GM21723 (cell line): ENCODE measurements around the gene PCDHAC2.

ENCODE experiments used
- ATAC-seq: cut with Tn5 transposase; IDR thresholded peaks from one replicate; pipeline ENCODE4 v1.9.1; 2021; ENCODE audit warnings: mild to moderate bottlenecking, moderate library complexity; ENCODE audit not compliant: unreplicated experiment

The PCDHAC2 gene, protein sequence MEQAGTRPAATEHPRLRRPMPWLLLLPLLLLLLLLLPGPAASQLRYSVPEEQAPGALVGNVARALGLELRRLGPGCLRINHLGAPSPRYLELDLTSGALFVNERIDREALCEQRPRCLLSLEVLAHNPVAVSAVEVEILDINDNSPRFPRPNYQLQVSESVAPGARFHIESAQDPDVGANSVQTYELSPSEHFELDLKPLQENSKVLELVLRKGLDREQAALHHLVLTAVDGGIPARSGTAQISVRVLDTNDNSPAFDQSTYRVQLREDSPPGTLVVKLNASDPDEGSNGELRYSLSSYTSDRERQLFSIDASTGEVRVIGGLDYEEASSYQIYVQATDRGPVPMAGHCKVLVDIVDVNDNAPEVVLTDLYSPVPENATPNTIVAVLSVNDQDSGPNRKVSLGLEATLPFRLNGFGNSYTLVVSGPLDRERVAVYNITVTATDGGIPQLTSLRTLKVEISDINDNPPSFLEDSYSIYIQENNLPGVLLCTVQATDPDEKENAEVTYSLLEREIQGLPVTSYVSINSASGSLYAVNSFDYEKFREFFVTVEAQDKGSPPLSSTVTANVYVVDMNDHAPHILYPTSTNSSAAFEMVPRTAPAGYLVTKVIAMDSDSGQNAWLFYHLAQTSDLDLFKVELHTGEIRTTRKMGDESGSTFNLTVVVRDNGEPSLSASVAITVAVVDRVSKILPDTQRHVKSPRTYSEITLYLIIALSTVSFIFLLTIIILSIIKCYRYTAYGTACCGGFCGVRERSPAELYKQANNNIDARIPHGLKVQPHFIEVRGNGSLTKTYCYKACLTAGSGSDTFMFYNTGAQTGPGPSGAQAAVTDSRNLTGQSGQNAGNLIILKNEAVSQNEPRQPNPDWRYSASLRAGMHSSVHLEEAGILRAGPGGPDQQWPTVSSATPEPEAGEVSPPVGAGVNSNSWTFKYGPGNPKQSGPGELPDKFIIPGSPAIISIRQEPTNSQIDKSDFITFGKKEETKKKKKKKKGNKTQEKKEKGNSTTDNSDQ

DNA sequence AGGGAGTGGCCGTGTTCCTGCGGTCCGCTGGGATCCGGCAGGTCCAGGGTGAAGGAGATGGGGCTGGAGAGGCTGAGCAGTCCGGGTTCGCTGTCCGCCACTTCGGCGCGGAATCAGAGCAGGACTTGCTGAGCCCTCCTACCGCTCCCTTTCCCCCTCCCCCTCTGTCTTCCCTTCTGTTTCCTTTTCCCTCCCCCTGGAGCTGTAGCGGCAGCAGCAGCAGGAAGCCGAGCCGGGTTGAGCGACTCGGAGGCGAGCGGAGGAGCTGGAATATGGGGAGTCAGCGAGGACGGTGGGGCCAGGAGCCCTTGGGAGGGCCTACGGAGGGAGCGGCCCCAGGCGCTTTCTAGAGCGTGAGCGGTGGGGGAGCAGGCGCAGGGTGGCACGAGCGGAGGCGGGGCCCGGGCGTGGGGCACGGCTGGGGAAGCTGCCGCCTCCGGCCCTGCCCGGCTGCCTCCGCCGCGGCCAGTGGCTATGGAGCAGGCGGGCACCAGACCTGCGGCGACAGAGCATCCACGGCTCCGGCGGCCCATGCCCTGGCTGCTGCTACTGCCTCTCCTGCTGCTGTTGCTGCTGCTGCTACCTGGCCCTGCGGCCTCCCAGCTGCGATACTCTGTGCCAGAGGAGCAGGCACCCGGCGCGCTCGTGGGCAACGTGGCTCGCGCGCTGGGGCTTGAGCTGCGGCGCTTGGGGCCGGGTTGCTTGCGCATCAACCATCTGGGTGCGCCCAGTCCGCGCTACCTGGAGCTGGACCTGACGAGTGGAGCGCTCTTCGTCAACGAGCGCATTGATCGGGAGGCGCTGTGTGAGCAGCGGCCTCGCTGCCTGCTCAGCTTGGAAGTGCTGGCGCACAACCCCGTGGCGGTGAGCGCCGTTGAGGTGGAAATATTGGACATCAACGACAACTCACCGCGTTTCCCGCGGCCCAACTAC is at the start of gene PCDHAC2:
Gene PCDHAC2 (plus strand): TSS at position 184 of the 933 bp plus-strand sequence. CDS start 291 bp downstream, at position 475.
- ATAC-seq: no peak

GRCh38 chr5:140923601-140924000 is 42.7 kb upstream of the PCDHAC2 start:
- ATAC-seq: no peak

GRCh38 chr5:140925806-140926442 is 40.4 kb upstream of the PCDHAC2 start, which contains the start of gene PCDHAC1:
Gene PCDHAC1 (plus strand): TSS chr5:140926299. CDS start chr5:140926893, 594 bp downstream.
- ATAC-seq: no peak

- no peak for ATAC-seq
Measured at GRCh38 chr5:140926443-140927227, 39.6 kb upstream of the PCDHAC2 start.

GRCh38 chr5:140927228-140927573 is 39.1 kb upstream of the PCDHAC2 start:
- ATAC-seq: no peak

DNA sequence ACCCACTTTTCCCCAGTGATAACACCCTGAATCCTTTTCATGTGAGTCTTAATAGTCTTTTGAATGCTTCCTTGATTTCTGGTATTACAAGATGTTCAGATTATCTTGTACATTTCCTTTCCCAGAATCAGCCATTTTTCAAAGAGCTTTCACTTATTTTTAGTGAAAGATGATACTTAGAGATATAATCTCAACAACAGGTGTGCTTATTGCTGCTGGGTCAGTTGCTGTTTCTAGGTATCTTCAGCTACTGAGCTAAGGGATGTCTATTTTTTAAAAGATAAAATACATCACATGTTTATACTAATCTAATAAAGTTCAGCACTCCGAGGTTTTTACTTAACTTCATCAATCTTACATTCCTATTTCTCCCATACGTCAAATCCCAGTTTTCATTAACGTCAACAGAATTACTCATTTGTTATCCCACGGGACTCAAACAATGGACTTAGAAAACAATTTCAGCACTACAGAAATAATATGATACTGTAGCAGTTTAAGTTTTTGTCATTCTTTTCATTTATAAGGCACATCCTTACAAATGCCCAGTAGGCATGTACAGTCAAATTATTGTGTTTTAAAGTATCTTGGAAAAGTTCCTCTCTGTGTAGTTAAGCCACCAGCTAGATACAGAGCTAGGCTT is 31.2 kb upstream of the PCDHAC2 start:
- ATAC-seq: no peak

DNA sequence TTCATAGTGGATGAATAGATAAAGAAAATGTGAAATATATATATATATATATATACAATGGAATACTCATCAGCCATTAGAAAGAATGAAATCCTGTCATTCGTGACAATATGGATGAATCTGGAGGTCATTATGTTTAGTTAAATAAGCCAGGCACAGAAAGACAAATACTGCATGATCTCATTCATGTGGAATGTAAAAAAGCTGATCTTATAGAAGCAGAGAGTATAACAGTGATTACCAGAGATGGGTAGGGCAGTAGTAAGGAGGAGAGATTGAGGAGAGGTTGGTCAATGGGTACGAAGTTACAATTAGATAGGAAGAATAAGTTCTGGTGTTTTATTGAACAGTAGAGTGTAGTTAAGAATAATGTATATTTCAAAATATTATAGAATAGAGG is 19.7 kb upstream of the PCDHAC2 start:
- ATAC-seq: no peak

DNA sequence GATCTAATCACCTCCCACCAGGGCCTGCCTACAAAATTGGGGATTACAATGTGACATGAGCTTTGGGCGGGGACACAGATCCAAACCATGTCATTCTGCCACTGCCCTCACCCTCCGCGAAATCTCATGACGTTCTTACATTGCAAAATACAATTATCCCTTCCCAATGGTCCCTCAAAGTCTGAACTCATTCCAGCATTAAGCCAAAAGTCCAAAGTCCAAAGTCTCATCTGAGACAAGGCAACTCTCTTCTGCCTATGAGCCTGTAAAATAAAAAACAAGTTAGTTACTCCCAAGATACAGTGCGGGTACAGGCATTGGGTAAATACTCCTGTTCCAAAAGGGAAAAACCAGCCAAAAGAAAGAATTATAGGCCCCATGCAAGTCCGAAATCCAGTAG is 14.6 kb upstream of the PCDHAC2 start:
- no peak for ATAC-seq

DNA sequence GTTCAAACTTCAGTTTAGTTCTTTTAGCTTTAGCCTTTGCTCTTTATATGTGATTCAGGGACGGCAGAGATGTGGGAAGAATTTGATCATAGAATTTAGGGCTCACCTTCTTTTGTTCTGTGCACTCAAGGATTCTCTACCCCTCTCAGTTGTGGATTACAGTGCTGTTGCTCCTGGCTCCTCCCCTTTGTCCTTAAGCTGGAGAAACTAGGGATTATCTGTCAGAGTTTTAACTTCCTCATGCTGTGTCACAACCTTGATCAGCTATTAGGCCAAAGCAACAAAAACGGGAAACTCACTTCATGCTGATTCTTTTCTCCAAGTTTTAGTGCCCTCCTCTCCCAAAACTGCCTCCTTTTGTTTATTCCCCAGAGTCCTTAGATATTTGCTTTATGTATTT is 13.0 kb upstream of the PCDHAC2 start:
- no peak for ATAC-seq

DNA sequence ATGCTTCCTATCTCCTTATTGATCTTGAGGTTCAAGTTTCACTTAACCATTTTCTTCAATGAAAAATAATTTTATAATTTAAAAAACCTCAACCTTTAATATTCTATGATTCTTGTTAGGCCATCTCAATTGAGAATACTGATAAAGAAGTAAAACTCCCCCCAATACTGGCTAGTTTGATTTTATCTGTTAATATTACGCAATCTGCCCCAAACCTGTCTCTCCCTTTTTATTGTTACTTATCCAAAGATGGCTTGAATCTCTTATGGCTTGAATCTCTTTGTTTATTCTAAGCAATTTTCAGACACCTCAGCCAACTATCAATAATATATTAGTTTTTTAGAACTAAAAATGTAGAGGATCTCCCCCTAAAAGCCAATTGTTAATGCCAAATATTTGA is 4.1 kb upstream of the PCDHAC2 start:
- ATAC-seq: no peak

DNA sequence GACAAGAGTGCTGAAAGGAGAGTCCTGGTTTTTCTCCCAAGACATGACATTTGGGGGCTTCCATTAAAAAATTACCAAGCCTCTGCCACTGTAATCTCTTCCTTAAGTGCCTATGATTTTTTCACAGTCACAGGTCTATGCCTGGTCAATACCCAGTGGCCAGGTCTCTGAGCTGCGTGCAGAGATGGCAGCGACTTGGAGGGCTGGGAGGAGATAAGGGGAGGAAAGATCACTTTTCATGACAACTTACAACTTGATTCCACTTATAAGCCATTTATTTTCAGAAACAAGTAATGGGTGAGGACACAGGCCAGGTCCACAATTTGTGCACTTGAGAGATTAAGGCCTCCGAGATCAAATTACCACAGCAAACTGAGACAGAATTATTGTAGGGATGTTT is 1.9 kb upstream of the PCDHAC2 start:
- ATAC-seq: no peak

DNA sequence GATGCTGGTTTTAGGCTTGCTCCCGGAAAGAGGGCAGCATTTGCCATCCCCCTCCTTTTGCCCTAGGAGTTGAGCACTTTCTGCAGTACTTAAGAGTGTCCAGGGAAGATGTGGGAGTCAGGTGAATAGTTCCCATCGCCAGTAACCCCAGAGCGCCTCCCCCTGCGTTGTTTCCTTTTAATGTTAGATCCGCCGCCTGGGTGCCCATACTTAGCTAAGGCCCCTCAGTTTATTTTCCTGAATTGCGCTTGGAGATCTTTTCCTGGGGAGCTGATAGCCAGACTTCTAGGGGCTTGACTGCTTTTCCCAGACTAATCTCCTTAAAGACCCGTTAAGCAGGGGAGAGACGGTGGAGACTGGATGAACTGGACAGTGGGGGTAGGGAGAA is 377 bp upstream of the PCDHAC2 start:
- no peak for ATAC-seq

DNA sequence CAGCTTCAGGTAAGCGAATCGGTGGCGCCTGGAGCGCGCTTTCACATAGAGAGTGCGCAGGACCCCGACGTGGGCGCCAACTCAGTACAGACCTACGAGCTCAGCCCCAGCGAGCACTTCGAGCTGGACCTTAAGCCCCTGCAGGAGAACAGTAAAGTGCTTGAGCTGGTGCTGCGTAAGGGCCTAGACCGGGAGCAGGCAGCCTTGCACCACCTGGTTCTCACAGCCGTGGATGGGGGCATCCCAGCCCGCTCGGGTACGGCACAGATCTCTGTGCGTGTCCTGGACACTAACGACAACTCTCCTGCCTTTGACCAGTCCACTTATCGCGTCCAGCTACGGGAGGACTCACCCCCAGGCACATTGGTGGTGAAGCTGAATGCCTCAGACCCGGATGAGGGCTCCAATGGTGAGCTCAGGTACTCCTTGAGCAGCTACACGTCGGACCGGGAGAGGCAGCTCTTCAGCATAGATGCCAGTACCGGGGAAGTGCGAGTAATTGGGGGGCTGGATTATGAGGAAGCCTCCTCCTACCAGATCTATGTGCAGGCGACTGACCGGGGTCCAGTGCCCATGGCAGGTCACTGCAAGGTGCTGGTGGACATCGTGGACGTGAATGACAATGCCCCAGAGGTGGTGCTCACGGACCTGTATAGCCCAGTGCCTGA is 1.1 kb downstream of the PCDHAC2 start:
- ATAC-seq: no peak

- no peak for ATAC-seq
Measured at GRCh38 chr5:140969880-140970279, 3.6 kb downstream of the PCDHAC2 start.

DNA sequence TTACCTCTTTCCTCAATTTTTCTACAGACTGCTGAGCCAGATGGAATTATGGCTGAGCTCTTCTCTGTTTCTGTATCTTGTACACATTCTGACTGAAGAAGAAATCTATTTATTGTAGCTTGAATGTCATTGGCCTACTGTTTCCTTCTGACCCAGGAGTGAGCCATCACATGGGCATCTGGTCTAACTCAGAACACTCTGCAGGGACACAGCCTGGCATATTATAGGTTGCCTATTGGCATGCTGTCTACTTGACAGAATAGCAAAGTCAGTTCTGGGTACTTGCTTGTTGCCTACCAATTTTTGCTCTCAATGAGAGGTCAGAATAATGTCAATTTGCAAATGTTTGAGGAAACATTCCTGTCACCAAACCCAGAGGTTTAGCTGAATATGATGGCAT is 7.3 kb downstream of the PCDHAC2 start:
- ATAC-seq: no peak

DNA sequence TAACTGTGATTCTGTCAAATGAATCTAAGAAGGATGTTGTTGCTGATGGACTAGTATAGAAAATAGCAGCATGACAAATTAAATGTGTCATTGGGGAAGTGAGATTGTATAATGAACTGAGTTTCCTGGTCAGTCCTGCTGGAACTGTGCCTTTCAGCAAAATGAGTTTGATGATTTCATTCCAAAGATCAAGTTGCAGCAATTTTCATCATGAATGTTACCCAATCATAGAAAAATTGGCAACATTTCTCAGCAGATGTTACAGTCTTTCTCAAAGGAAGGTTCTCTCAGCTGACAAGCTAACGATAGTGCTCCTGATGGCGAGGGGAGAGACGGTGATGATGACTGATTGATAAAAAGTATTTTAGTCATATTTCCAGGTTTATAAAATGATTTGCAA is 10.7 kb downstream of the PCDHAC2 start:
- no peak for ATAC-seq

GRCh38 chr5:140978260-140978659 is 12.0 kb downstream of the PCDHAC2 start:
- no peak for ATAC-seq

- ATAC-seq: no peak
Measured at GRCh38 chr5:140978983-140979382, 12.7 kb downstream of the PCDHAC2 start.
